Activated CD4-positive, CD25-positive, alpha-beta regulatory T cell treated with anti-CD3 and anti-CD28 coated beads, Interleukin-2, amount 50 U/mL, for 24 hours (primary cell): ENCODE measurements around the gene CAMK1D.

Experiments used
- ATAC-seq, 2 donors: fragments of 150-1000 bp; cut with Tn5 transposase; one replicate each; pipeline ENCODE4 v1.10.0; 2021; ENCODE audit warnings: mild to moderate bottlenecking in 1 of 2, moderate library complexity in 1 of 2

CAMK1D gene

DNA sequence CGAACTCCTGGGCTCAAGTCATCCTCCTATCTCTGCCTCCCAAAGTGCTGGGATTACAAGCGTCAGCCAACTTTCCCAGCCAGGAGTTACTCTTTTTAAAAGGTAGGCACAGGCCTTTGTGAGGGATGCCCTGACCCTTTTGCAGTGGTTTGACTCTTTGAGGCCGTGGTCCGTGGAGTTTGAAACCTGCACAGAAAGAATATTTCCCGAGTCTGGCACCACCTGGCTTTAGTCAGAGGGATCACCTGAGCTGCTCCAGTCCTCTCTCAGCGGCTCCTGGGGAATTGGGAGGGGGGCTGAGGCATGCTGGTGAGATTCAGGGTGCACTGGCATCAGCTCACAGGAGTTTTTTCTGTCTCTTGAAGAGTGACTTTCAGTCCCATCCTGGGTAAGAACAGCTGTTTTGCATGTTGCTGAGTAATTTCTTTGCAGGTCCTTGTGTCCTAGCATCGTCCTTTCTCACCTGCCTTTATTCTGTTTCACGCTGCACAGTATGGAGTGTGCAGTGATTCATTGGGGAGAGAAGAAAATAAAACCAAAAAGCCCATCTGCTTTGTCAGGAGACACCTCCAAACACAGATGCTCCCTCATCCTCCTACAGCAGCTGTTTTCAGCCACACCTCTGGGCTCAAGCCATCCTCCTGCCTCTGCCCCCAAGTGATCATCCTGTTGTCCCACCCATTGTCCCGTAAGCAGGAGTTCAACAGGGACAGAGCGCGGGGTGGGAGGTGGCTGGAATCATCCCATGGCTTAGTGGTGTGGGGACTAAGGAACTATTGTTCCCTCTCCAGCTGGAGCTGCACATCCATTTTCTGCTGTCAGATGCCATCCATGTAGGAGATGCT is 284.7 kb downstream of the CAMK1D start:
- ATAC-seq: no peak

DNA sequence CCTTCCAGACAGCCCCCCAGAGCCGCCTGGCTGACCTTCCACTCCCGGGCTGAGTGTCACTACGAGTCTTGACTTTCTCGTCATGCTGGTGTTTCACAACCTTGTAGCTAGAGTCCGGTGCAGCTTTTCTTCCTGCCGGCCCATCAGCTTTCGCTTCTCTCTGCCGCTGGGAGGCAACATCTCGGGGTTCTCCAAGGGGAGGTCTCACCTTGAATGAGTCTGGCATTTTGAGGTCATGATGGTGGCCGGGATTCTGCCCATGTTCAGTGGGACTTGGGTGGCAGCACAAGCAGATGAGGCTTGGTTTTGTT is 285.2 kb downstream of the CAMK1D start:
- ATAC-seq: no peak

DNA sequence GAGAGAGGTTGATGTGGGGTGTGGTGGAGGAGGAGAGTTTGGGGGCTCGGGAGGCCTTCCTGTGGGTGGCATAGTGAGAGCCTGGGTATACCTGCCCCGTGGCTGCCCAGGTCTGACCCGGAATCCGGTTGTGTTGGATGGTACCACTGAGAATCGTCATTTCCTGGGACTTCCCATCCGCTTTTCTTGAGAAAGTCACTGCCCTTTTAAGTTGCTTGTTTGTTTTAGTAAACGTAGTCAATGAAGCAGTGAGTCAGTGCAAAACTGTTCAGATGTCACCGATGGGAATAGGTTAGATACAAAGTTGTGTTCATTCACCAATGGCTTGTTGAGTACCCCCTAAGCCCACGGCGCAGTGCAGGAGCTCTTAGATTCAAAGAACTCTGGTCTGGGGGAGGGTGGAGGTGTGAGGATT is 285.8 kb downstream of the CAMK1D start:
- ATAC-seq: peak; percentile 55 to 63

DNA sequence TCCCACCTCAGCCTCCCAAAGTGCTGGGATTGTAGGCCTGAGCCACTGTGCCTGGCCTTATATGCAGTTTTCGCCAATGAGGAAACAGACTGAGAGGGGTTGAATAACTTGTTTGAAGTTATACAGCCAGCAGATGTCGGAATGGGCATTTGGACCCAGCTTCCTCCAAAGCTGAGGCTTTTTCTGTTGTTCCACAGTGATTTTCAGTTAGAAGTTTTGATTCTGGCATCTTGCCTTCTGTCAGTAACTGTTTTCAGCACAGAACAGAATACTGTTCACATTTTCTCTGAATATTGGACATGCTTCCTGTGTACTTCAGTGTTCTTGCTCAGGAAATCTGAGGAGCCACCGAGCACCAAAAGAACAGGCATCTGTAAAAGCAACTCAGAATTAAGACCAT is 287.2 kb downstream of the CAMK1D start:
- no peak for ATAC-seq

DNA sequence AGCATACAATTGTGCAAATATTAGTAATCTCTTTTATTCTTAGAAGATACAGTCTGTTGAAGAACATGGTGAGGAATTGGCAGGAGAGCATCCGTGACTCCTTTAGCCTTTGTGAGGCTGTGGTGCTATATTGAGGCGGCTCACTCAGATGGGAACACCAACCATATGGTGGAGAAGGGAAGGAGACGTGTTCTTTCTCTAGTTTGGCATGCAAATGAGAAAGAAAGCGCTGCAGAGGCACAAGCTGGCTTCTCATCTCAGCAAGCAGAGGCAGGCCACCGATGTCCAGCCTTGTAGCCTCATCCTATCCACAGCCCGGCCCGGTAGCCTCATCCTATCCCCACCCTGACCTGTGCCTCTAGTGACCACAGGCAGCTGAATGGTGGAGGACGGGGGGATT is 288.3 kb downstream of the CAMK1D start:
- ATAC-seq: no peak

DNA sequence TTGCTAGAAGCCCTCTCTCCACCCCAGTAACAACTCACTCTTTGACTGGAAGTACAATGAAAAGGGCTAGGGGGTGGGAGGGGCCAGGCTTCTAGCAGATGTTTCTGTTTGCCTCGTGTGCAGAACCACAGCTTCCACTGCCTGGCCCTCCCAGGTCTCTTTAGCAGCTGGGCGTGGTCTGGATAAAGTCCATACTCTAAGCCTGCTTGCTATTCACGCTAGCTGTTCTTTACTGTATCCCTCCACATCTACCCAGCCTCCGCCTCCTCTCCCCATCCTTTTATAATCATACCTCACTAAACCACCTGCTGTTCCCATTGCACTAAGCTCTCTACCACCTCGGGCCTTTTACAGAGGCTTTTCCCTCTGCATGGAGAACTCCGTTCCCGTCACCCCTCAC is 288.8 kb downstream of the CAMK1D start:
- ATAC-seq: no peak

DNA sequence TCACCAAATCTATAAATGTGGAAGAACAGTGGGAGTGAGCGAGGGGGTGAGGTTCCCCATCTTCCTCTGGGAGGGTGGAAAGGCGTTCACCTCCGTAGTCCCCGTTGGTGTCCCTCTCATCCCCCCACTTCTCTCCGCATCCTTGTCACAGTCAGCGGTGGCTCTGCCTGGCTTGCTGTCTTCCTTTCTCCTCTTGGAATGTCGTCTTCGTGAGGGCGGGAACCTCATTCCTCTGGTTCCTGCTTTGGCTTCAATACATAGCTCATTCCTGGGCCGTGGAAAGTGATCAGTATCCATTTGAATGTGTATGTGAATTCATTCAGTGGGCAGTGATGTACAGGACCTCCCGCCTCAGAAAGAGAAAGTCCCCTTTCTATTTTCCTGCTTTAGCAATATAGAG is 289.4 kb downstream of the CAMK1D start:
- ATAC-seq: no peak

DNA sequence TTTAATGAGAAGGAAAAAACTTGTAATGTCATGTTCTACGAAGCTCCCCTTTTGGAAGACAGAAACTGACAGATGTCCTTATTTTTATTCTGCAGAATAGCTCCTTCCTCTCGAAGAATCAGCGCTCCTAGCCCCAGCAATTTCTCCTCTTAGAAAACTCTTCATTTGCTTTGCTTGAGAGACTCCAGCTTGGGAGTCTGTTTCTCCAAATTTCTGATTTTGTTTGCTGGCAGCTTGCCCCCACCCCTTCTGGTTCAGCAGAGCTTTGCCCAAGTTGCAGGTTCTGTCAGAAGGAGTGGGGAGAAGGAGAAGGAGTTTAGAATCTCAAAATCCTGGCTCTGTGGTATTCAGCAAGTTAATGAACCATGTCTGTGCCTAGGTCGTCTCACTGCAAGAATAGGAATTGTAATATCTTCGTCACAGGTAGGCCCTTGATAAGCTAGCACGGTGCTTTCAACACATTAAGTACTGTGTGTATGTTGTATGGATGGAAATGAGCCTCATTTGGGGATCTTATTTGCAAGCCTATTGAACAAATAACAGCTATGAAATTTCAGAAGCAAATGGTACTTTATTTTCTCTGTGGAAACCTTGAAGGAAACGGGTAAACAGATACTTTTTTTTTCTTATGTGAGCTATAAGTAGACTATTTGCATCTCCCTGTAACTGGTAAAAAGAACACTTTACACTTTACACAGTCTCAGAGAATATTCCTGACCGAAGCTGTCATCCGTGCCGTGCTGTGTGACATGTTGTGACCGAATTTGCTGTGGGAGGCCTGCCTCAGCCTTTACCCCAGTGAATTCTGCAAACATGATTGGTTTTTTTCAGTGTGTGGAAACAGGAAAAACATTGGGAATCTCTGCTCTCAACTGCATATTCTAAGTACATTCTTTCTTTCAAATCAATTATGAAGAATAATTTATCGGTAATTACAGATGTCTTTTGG is 290.9 kb downstream of the CAMK1D start:
- ATAC-seq: no peak

DNA sequence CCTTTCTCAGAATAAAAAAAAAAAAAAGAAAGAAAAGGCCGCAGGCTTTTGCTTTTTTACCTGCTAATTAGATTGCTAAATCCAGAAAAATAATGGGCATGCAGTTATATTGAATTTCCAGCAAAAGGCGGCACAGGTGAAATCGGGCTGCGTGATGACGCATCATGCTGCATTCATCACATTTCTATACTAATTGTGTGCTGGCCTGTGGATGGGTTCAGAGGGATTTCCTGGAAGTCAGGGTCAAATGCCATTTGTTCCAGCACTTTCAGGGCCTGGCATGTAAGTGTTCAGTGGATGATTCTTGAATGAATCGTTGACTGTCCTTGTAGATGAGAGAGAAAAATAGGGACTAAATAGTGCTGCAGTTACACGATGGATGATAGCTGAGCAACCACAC is 292.7 kb downstream of the CAMK1D start:
- ATAC-seq: no peak

DNA sequence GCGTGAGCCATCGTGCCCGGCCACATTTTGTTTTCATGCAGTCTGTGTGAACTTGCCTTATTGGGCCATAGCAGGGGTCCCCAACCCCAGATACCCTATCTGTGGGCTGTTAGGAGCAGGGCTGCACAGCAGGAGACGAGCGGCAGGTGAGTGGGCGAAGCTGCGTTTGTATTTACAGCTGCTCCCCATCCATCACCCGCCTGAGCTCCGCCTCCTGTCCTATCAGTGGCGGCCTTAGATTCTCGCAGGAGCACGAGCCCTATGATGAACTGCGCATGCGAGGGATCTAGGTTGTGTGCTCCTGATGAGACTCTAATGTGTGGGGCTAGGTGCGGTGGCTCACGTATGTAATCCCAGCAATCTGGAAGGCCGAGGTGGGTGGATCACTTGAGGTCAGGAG is 293.9 kb downstream of the CAMK1D start:
- no peak for ATAC-seq

DNA sequence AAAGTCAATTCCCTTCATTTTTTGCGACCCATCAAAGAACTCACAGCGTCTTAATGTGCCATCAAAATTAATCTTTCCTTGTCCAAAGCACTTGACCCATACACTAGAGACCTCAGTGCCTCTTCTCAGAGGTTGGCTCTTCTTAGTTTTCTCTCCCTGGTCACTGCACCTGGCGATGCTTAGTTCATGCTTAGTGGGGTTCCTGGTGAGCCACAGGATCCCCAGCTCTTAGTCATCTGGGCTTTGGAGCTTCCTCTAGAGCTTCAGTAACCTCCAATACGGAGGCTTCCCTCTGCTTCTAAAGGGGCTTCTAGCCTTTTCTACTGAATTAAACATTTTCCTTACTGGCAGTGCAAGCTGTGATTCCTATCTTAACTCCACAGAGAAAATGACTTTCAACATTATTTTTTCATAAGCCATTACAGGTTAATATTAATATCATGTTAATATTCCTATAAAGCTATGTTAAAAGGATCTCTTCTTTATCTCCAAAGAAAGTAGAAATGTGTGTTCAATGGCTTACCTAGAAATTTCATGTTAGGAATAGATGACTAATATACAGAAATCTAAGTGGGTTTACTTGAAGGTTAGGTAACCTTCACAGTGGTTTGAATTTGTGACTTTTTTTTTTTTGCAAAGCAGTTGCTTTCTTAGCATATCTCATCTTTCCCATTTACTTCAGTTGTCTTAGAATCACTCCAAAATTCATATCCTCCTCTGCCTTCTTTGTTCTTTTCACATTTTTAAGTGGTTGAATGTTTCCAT is 295.2 kb downstream of the CAMK1D start:
- no peak for ATAC-seq

DNA sequence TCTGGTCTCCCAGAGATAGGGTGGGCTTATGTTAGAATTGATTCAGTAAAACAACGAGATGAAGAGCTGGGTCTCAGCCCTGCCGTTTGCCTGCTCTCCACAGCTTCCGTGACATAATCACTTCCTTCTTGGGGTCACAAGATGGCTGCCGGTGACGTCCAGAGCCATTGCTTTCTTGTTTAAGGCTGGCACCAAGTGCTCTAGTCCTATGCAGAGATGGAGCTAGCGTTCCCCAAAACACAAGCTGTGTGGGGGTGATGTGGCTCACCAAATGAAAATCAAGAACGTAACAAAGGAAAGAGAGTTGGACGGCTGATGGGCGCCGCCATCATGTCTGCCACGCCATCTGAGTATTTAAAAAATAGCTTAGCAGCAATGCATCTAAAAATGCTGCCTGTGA is 296.1 kb downstream of the CAMK1D start:
- no peak for ATAC-seq

DNA sequence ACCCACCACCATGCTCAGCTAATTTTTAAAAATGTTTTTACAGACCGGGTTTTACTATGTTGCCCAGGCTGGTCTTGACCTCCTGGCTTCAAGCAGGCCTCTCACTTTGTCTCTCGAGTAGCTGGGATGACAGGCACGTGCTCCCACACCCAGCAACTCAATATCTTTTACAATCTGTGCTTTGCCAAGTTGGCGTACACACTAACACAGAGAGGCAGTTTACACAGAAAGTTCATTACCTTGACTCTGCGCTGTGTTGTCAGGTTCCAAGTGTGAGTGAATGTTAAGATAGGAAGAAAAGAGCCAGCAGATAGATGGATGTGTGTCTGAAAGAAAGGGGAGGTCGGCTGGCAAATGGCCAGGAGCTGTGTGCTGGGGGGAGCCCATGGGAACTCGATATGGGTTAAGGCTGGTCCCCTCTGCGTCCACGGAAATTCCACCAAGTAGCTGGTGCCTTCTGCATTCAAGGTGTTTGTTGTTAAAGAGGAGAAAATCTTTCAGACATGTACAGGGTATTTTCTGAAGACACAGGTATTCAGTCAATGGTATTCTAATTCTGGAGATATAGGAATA is 299.8 kb downstream of the CAMK1D start:
- no peak for ATAC-seq

DNA sequence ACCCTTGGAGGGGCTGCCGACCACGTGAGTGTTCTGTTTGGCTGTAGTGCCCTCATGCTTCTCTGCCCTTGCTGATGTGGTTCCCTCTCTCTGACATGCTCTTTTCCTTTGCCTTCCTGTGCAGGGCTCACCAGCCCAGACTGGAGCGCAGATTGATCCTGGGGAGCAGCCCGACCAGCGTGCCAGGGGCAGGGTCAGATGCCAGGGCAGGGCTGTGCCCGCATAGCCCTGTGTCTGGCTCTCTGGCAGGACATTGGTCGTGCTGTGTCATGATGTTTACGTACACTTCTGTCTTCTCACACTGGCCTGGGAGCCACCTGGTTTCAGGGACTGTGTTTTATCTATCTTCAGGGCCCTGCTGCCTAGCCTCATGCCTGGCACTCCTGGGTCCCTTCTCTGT is 300.8 kb downstream of the CAMK1D start:
- no peak for ATAC-seq

DNA sequence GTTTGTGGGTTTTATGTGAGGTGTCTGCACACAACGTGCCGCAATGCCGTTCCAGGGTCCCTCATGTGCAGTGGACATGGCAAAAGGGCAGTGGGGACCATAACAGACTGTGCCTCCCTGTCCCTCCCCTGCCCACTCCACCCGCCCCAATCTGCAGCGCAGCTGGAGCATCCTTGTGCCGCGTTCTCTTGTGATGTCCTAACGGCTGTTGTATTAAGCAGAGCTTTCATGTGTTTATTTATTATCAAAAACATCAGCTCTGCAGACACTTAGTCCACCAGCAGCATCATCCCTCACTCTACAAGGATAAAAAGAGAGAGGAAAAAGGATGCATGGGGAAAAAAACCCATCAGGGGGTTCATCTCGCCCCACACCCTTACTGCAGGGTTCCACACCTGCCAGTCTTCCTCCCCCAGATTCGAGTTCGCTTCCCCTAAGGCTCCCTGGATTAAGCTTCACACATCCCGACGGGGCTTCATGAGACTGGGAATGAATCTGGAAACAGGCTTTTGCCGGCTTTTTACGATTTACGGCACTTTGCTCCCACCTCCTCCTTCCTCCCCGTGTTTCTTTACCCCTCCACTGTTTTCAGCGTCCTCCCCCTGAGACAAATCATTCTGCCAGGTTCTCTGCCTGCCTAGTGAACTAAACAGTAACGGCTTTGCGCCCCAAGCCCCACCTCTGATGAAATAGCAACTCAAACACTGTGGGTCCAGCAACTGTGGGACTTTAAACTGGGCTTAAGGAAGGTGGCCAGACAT is 301.4 kb downstream of the CAMK1D start:
- no peak for ATAC-seq

DNA sequence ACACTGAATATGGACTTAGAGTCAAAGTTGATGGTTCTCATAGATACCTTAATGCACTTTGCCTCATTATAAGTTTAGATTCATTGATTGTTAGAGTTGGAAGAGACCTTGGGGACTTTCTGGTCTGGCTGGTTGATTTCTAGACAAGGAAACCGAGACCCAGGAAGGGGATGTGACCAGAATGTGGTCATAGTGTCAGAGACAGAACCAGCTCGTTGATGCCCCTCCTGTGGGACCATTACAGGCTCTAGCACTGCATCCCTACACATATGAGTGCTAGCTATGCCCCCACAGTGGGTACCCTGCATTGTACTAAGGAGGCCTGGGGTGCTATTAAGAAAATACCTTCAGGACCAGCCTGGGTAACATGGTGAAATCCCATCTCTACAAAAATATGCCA is 306.6 kb downstream of the CAMK1D start:
- ATAC-seq: no peak

DNA sequence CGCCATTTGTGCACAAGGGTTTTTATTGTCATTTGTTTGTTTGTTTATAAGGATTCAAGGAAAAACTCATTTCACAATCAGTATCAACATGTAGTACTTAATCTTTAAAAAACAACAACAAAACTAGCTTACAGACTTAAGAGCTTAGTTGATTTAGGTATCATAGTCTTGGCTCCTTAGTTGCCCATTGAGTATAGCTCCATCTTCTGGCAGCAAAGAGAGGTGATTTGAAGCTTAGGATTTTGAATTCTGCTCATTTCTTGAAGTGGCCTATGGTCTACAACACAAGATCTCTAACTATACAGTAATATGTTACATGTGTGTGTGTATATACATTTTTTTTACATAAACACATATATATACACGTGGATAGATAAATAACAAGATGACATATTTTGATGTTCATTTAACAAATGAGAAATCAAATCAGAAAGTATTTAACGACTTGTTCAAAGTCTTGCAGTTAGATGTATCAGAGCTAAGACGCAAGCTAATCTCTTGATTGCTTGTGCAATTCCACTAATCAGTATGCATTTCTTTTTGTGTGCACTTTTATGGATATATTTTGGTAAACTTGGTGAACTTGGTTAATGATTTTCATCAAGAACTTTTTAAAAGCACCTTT is 307.3 kb downstream of the CAMK1D start:
- ATAC-seq: peak; percentile 35 to 43

DNA sequence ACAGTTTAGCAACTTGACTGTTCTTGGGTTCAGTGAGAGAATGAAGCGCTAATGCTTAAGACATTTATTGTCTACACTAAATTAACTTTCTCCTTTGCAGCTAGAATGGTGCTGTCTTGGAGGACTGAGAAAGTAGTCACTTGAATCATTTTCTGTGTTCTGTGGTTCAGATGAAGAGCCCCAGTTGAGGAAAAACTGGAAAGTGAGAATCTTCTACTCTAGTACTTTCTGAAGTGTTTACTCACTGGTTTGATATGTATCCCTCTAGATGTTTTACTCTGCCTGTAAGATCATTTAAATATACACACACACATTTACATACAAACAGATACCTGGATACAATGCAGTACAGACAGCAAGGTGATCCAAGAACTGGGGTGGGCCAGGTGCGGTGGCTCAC is 308.1 kb downstream of the CAMK1D start:
- no peak for ATAC-seq

DNA sequence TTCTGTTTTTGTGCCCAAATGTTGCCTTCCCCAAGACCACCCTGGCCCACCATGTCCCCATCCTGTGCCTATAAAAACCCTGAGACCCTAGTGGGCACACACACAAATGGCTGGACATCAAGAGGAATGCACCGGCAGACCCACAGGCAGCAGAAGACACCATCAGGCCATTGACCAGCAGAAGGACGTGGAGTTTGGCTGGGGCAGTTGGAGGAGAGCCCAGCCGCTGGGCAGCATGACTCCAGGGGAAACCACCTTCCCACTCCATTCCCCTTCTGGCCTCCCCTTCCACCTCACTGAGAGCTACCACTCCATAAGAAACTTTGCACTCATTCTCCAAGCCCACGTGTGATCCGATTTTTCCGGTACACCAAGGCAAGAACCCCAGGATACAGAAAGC is 309.2 kb downstream of the CAMK1D start:
- no peak for ATAC-seq

DNA sequence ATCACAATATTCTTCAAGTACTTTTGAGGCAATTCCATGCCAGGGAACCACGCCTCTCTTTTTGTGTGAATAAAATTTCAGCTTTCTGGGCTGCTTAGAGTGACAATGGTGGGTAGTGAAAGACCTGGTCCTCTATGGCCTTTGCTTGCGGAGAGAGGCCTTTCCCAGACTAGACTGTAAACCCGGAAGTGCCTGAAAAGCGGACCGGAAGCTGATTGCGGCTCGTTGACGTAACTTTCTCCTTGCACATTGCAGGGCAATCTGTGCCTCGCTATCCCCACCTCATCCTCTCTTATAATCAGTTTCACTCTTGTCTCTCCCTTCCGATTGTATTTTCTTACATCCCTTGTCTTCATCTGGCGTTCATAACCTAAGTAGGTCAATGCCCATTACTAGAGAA is 310.4 kb downstream of the CAMK1D start:
- ATAC-seq: no peak

DNA sequence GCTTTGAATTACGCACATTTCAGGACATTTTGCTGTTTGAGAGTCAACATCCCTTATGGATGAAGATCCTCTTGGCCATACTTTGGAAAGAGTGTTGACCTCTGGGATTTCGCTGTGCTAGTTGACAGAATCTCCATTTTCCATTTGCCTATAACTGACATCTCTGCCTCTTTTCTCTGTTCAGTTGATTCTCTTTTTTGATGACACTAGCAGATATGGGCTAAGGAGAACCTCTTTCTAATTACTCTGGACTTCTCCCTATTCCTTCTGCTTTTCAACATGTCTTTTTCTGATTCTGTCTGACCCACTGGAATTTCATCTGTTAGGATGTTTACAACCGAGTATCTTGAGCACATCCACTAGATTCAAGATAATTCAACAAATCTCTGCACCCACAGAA is 311.5 kb downstream of the CAMK1D start:
- no peak for ATAC-seq

DNA sequence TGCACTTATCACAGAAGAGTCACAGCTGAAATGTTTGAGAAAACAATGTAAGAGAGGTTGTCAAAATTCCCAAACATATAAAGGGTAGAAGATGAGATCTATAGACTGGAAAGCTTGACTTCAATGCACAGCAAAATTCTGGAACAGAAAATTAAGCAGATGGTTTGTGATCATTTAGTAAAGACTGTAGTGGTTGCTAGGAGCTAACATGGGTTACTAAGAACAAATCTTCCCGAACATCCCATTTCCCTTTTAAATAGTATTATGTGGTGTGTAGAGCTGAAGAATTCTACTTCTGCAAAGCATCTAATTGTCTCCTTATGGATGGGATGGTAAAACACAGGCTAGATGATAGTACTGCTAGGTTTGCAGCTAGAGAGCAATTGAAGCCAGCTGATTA is 312.3 kb downstream of the CAMK1D start:
- ATAC-seq: no peak
